NOMO-1 (cell line): Measurements from ENCODE around the gene SRSF8.
A peak's percentile ranks its signal among the peaks of the same experiment; 100 is the strongest.
"Not testable (repeated sequence)": the region's sequence is repeated elsewhere in the genome, so short reads cannot be mapped to it uniquely, and the experiment has no call there.

Experiments used
- DNase-seq, 2 experiments: peaks; one replicate each; lab custom pipeline; 2025; ENCODE audit not compliant: unreplicated experiment in 2 of 2; lab: John Stamatoyannopoulos, UW

Gene SRSF8, protein sequence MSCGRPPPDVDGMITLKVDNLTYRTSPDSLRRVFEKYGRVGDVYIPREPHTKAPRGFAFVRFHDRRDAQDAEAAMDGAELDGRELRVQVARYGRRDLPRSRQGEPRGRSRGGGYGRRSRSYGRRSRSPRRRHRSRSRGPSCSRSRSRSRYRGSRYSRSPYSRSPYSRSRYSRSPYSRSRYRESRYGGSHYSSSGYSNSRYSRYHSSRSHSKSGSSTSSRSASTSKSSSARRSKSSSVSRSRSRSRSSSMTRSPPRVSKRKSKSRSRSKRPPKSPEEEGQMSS

GRCh38 chr11:95066716-95067038 is at the start of gene SRSF8:
TSS of gene SRSF8 (plus strand) at chr11:95066919. CDS start at chr11:95067227, 308 bp downstream.
- DNase-seq = no peak

- not testable (repeated sequence) for DNase-seq
These were observed 45.3 kb upstream of the SRSF8 start for GRCh38 chr11:95021468-95021867.

DNA sequence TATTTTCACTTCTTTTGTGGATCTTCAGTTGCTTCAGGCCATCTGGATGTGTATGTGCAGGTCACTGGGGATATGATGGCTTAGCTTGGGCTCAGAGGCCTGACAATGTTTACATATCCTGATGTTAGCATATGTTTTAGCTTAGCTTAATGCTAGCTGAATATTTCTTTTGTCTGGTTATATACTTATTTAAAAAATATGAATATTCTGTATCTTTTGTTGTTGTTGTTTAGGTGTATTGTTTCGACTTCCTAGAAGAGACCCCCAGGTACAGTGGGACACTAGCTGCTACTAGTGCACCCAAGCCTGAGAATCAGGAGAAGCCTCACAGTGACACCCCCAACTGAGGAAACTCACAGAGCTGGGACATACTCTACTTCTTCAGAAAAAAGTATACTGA is 41.8 kb upstream of the SRSF8 start, which contains the start of gene KDM4E:
KDM4E (plus strand) TSS at position 301 of the 400 bp plus-strand sequence. CDS start 300 bp downstream, outside the sequence.
- no peak for DNase-seq

GRCh38 chr11:95025594-95025993 is 41.1 kb upstream of the SRSF8 start:
- DNase-seq = not testable (repeated sequence)

DNA sequence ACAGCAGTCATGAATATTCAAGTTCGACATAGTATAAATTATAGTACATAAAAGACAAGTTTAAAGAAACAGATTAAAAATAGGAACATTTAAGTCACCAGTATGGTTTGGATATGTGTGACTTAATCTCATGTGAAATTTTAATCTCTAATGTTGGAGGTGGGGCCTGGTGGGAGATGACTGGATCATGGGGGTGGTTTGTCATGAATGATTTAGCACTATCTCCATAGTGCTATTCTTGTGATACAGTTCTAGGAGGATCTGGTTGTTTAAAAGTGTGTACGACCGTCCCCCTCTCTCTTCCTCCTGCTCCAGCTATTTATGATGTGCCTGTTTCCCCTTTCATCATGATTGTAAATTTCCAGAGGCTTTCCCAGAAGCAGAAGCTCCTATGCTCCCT is 38.4 kb upstream of the SRSF8 start:
- no peak for DNase-seq

- no peak for DNase-seq
These were observed 33.7 kb upstream of the SRSF8 start for GRCh38 chr11:95033051-95033450.

GRCh38 chr11:95035316-95035715 is 31.4 kb upstream of the SRSF8 start:
- DNase-seq = no peak

GRCh38 chr11:95037356-95038035 is 29.2 kb upstream of the SRSF8 start:
- not testable (repeated sequence) for DNase-seq

- DNase-seq = no peak
These were observed 24.5 kb upstream of the SRSF8 start for GRCh38 chr11:95042239-95042638.

DNA sequence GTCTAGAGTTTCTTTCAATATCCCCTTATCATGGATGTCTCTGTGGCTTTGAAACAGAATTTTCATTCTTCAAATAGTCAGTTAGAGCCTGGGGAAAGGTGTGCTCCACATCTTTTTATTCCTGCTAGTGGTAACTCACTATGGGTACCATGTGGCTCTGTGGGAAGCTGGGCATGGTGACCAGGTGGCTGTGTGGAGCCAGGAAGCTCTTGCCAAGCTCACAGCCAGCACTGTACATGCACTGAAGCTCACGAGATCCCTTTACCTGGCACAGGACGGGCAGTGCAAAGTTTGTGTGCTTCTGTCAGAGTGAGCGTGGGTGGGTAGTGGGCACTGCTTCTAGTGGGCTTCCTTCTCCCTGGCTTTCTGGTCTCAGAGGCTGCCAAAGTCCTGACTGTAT is 23.8 kb upstream of the SRSF8 start:
- DNase-seq = no peak

DNA sequence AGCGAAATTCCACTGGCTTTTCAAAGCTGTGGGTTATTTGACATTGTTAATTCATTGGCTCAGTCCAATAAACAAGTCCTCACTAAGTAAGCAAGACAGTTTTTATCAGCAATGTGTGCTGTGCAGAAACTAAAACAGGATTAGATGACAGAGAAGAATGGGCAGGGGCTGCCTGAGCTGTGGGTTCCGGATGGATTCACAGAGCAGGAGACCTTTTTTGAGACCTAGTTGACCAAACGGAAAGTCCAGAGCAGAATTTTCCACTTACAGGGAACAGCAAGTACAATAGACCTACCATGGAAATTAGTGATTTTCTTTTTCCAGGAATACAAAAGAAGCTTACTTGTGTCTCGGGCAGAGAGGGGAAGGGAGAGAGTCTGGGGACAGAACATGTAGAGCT is 22.7 kb upstream of the SRSF8 start:
- DNase-seq = no peak

DNA sequence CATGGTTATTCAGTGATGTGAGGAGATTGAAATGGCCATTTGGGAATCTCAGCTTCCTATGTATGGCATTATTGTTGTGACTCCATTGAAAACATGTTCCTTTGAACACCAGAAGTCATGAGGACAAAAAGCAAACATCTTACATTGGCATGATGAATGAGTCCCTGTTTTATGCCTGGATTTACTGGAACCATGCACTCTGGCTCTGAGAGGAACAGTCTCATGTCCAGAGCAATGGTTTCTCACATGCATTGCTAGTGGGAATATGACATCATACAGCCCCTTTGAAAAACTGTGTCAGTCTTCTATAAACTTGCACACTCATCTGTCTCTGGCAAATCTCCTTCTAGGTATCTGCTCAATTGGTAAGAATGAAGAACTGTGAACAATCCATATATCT is 20.9 kb upstream of the SRSF8 start:
- DNase-seq = no peak

- DNase-seq = not testable (repeated sequence)
These were observed 17.6 kb upstream of the SRSF8 start, which contains the start of gene KDM4F for GRCh38 chr11:95049122-95049521. TSS of gene KDM4F (plus strand) at chr11:95049422.

- DNase-seq = no peak
These were observed 16.0 kb upstream of the SRSF8 start for GRCh38 chr11:95050595-95051202.

- DNase-seq = no peak
These were observed 12.4 kb upstream of the SRSF8 start for GRCh38 chr11:95054356-95054755.

GRCh38 chr11:95055283-95055897 is 11.3 kb upstream of the SRSF8 start:
- DNase-seq = no peak

GRCh38 chr11:95057959-95058358 is 8.8 kb upstream of the SRSF8 start:
- DNase-seq = no peak

DNA sequence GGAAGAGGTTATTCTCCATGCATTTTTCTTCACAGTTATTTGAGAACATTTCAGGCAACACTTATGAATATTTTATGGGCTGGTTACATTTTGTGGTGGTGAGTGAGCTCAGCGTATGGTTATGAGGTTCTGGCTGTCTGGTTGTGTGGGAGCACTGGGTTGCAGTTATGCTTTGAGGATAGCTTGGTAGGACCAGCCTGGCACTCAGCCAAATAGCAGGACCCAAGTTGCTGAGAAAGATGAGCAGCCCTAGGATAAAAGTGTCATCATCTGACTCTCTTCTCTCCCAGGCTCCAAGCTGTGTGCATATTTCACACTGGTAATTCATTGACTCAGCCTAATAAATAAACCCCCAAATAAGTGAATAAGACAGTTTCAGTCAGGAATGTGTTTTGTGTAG is 8.1 kb upstream of the SRSF8 start:
- DNase-seq = no peak

DNA sequence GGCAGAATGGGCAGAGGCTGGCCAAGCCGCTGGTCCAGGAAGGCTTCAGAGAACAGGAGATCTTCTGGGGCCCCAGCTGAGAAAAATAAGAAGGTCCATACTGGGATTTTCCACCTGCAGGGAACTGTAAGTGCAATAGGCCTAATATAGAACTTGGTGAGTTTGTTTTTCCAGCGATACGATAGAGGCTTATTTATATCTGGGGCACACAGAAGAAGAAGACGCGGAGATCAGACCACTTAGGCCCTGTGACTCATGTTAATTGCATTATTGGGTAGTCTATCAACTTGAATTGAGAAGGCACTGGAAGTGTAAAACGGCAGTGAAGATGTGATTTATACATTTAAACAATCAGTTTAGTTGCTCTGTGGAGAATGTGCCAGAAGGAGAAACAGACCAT is 7.7 kb upstream of the SRSF8 start:
- DNase-seq = no peak

DNA sequence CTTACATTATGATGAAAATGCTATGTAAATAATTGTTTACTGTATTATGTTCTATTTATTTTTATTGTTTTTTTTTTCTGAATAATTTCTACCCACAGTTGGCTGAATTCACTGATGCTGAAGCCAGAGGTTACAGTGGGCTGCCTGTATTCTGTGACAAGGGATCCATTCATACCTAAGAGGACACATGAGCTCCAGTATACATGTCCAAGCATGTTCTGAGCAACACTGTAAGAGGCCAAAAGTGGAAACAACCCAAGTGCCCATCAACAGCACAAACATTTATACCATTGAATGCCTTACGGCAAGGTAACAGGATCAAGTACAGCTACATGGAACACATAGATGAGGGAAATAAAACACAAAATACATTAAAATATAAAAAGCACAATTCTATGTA is 1.4 kb upstream of the SRSF8 start:
- DNase-seq = no peak

GRCh38 chr11:95067039-95067840 is 521 bp downstream of the SRSF8 start:
- peak; percentile 71 to 74 for DNase-seq
